Measurements from ENCODE around the gene STIM1. TPM values are rescaled to one million over a fixed set of nuclear protein-coding genes. Genes with fewer than 3 reads are reported as not detected.
A peak's percentile ranks its signal among the peaks of the same experiment; 100 is the strongest.

STIM1 gene
- total and polyA plus RNA-seq, 10 of the 15 experiments (the other 5 are each of a cell fraction or from before 2014, with no cell fraction given) = 8.6 to 57.7 (median 29.3) TPM

DNA sequence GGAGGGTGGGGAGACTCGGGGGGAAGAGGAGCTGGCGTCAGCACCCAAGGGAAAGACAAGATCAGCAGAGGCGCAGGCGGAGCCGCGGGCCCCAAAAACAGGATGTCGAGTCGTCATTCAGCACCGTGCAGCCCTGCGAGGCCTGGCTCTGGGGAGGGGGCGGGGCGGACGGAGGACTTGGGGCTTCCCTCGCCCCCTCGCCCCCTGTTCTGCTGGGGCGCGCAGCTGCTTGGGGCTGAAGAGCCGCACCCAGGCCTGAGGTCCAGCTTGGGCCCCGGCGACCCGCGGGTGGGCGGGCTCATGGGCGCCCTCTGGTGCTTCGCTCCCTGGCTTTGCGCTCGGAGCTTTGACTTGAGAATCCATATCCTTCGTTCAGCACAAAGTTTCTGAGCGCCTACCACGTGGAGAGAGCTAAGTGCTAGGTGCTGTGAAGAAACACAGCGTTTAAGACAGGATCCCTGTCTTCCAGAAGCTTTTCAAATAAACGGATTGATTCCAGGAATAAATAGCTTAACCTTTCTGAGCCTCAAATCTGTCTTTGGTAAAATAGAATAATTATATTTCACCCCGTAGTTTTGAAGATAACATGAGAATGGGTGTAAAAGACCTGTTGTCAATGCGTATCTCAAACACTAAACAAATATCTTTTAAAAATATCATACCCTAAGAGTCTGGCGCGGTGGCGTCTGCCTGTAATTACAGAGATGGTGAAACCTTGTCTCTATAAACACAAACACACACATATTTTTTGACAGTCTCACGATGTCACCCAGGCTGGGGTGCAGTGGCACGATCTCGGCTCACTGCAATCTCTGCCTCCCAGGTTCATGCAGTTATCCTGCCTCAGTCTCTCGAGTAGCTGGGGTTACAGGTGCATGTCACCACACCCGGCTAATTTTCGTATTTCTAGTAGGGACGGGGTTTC lies 13.8 kb upstream of the STIM1 start (continued):
- TF ChIP-seq, protein P1, sequence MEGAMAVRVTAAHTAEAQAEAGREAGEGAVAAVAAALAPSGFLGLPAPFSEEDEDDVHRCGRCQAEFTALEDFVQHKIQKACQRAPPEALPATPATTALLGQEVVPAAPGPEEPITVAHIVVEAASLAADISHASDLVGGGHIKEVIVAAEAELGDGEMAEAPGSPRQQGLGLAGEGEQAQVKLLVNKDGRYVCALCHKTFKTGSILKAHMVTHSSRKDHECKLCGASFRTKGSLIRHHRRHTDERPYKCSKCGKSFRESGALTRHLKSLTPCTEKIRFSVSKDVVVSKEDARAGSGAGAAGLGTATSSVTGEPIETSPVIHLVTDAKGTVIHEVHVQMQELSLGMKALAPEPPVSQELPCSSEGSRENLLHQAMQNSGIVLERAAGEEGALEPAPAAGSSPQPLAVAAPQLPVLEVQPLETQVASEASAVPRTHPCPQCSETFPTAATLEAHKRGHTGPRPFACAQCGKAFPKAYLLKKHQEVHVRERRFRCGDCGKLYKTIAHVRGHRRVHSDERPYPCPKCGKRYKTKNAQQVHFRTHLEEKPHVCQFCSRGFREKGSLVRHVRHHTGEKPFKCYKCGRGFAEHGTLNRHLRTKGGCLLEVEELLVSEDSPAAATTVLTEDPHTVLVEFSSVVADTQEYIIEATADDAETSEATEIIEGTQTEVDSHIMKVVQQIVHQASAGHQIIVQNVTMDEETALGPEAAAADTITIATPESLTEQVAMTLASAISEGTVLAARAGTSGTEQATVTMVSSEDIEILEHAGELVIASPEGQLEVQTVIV (IDR thresholded peaks at IDR 0.05; ENCODE audit: borderline replicate concordance, partially characterized antibody) = no peak
- TF ChIP-seq SRF (IDR thresholded peaks at IDR 0.05; ENCODE audit: low read depth in 2 of 2, low read length in 2 of 2) (0 out of 4 replicates have a peak, but pooled peaks of 1 of the 2 experiments have one; percentile 23), CHD4 (IDR thresholded peaks at IDR 0.05) (no peak), EGR1 (IDR thresholded peaks at IDR 0.05; ENCODE audit: borderline replicate concordance in 1 of 2, low read depth in 2 of 2, low read length in 2 of 2) (peak in 1 of 2 experiments; percentile 83; a peak in 2 of 3 replicates), HDGF (IDR thresholded peaks at IDR 0.05) (peak; percentile 95), ZNF24 (IDR thresholded peaks at IDR 0.05) (peak; percentile 91), SIN3A (IDR thresholded peaks at IDR 0.05; ENCODE audit: low read depth, low read length) (peak; percentile 54; the same call in 1 of the 2 replicates), WRNIP1 (IDR thresholded peaks at IDR 0.05; ENCODE audit: borderline replicate concordance, low read depth, low read length) (no peak), CEBPB (IDR thresholded peaks at IDR 0.05; ENCODE audit: borderline replicate concordance in 1 of 2, low read depth in 2 of 2, low read length in 2 of 2) (no peak), TCF12 (IDR thresholded peaks at IDR 0.05; ENCODE audit: low read depth, low read length) (peak; percentile 76; the same call in 1 of the 2 replicates), BCL11A (IDR thresholded peaks at IDR 0.05; ENCODE audit: low read depth, low read length) (no peak), NFYB (IDR thresholded peaks at IDR 0.05; ENCODE audit: insufficient read depth, low read depth, low read length) (no peak), YY1 (IDR thresholded peaks at IDR 0.05; ENCODE audit: low read depth, low read length) (peak; percentile 76; the same call in 1 of the 2 replicates), POU2F2 (IDR thresholded peaks at IDR 0.05; ENCODE audit: borderline replicate concordance, low read depth, low read length) (no peak), NBN (IDR thresholded peaks at IDR 0.05) (peak; percentile 91), ZNF384 (IDR thresholded peaks at IDR 0.05; ENCODE audit: borderline replicate concordance, low read depth, low read length) (no peak), ASH2L (IDR thresholded peaks at IDR 0.05; ENCODE audit: borderline replicate concordance, low read depth) (no peak), DPF2 (IDR thresholded peaks at IDR 0.05) (peak; percentile 78), TAF1 (IDR thresholded peaks at IDR 0.05; ENCODE audit: borderline replicate concordance, low read depth, low read length) (peak; percentile 43; the same call in 1 of the 2 replicates), FOXM1 (IDR thresholded peaks at IDR 0.05; ENCODE audit: low read depth, low read length) (0 out of 2 replicates have a peak, but pooled peaks have one; percentile 71), POLR2AphosphoS2 (IDR thresholded peaks at IDR 0.05; ENCODE audit: low read depth, low read length) (no peak; the same call in 1 of the 2 replicates), EP300 (IDR thresholded peaks at IDR 0.05; ENCODE audit: borderline replicate concordance in 1 of 2, control insufficient read depth in 1 of 2, low read depth in 2 of 2, low read length in 2 of 2) (no peak), HDAC2 (IDR thresholded peaks at IDR 0.05) (no peak), NRF1 (conservative IDR thresholded peaks at IDR 0.05; ENCODE audit: low read depth, low read length) (no peak), JUND (IDR thresholded peaks at IDR 0.05; ENCODE audit: low read depth, low read length) (no peak)
- TF ChIP-seq, protein P2, sequence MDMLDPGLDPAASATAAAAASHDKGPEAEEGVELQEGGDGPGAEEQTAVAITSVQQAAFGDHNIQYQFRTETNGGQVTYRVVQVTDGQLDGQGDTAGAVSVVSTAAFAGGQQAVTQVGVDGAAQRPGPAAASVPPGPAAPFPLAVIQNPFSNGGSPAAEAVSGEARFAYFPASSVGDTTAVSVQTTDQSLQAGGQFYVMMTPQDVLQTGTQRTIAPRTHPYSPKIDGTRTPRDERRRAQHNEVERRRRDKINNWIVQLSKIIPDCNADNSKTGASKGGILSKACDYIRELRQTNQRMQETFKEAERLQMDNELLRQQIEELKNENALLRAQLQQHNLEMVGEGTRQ (IDR thresholded peaks at IDR 0.05; ENCODE audit: borderline replicate concordance, low read depth, low read length) = peak; percentile 23
- TF ChIP-seq, protein P3, sequence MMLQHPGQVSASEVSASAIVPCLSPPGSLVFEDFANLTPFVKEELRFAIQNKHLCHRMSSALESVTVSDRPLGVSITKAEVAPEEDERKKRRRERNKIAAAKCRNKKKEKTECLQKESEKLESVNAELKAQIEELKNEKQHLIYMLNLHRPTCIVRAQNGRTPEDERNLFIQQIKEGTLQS (IDR thresholded peaks at IDR 0.05; ENCODE audit: borderline replicate concordance, extremely low read depth, low read depth, low read length) = 0 out of 2 replicates have a peak, but pooled peaks have one; percentile 2

All from GM12878 (cell line).